Measurements from ENCODE around the gene BLOC1S1.
A peak's percentile ranks its signal among the peaks of the same experiment; 100 is the strongest.

Gene BLOC1S1

DNA sequence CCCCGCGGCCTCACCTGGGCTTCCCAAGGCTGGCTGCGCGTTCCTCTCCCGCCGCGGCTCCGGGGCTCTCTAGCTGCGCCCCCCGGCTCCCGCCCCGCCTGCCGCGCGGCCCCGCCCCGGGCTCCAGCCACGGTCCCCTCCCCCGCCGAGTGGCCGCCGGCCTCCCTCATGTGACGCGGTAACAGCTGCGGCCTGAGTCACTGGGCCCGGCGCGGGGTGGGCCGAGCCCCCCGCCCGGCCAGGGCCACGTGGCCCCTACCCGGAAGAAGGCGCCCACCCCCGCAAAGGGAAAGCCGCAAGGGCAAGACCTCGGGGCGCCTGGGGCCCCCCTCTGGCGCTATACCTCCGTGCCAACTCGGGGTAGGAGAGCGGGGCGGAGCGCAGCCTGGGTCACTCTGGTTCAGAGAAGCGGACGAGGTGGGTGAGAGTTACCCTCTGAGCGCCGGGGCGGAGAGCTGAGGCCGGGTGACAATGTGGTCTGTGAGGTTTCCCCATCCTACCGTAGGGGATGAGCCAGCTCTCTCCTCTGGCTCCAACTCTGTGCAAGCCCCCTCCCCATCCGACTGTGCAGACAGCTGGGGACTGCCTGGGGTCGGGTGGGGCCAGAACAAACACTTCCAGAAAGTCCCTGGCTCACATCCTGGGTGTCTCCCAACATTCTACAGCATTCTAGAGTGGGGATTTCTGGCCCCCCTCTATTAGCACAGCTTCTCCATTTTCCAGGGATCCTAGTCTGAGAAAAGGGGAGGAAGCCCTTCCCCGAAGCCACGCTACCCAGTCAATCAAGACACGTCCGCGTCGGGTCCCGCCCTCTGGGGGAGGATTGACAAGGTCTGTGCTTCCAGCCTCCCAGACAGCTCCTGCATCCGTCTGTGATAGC, 13.3 kb downstream of the BLOC1S1 start, which contains the start of gene CD63:
TSS of gene CD63 (minus strand) at position 71 of the 880 bp plus-strand sequence. CDS start 668 bp downstream, outside the sequence.
- DNase-seq, result peak; percentile 75 to 84

- DNase-seq, result no peak
Observed at GRCh38 chr12:55729819-55730818, 14.3 kb downstream of the BLOC1S1 start.

DNA sequence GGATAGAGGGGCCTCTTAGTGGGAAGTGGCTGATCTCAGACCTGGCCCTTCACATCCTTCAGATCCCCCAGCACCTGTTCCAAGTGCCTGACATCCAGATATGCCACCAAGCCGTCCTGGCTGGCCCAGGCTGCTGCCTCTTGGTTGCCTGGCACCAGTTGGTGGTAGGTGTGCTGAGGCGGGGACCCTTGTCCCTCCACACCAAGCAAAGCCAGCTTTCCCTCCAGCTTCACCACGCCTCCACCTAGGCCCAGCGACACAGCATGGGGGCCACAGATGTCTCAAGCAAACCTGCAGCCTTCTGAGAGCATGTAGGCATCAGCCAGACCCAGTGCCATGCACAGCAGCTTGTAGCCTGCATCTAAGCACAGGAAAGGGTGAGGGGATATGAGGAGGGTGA, 16.4 kb downstream of the BLOC1S1 start:
- DNase-seq, result no peak

- no peak for DNase-seq
Observed at GRCh38 chr12:55733021-55733555, 17.2 kb downstream of the BLOC1S1 start.

DNA sequence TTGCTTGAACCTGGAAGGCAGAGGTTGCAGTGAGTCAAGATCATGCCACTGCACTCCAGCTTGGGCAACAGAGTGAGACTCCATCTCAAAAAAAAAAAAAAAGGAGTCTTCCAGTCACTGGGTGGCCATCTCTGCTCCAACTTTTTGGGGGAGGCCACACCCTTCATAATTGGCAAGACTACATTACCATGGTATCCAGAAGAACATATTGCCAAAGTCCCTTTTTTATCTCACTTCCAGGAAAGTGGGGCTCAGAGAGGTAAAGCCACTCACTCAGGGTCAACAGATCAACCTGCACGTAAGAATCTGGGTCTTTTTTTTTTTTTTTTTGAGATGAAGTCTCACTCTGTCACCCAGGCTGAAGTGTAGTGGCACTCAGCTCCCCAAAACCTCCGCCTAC, 18.0 kb downstream of the BLOC1S1 start:
- DNase-seq, result no peak

DNA sequence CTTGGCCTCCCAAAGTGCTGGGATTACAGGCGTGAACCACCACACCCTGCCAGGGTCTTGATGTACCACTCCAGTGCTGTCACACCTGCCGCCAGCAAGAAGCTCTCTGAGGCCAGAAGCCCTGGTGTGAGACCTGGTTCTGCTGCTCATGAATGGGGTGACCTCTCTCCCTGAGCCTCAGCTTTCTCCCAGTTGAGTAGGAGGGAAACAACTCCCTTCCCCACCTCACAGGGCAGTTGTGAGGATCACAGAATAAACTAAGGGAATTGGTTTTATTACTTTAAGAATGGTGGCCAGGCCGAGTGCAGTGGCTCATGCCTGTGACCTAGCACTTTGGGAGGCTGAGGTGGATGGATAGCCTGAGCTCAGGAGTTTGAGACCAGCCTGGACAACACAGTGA, 18.7 kb downstream of the BLOC1S1 start:
- DNase-seq, result no peak

- DNase-seq, result no peak
Observed at GRCh38 chr12:55736076-55736475, 20.2 kb downstream of the BLOC1S1 start.

- DNase-seq, result peak; percentile 58 to 71
Observed at GRCh38 chr12:55736780-55737580, 21.1 kb downstream of the BLOC1S1 start.

DNA sequence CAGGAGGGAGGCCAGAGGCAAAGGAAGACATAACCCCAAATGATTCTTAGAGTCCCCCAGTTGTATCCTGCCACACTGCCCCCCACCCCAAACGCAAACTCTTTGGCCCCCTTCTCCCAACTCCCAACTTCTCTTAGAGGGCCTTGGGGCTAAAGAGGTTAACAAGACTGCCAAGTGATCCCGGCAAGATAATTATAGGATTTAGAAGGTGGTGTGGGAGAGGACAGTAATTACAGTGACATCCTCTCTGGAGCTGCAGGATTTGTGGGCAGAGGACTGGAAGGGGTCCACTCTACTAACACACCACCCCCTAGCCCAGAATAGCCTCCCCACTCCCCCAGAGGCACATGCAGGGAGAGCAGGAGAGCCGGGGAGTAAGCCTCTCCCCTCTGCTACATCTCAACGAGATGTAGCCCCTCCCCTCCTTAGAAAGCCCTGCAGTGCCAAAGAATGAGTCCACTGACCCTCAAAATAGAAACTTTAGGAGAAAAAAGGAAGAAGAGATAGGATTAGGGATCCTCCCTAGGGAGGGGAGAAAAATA, 21.8 kb downstream of the BLOC1S1 start:
- DNase-seq, result no peak

GRCh38 chr12:55738123-55739024, 22.5 kb downstream of the BLOC1S1 start:
- peak; percentile 84 for DNase-seq

DNA sequence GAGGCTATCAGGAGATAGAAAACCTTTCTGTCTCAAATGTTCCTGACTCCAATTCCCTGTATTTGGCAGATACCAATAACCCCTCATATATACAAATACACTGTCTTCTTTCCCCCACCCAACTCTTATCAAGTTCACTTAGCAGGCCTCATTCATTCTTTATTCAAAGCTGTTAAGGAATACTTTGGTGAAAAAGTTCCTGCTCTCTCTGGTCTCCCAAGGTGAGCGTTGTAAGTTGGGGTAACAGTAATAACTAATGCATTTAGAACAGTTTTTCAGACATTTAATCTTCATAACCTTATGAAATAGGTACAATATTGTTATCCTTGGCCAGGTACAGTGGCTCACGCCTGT, 23.2 kb downstream of the BLOC1S1 start:
- DNase-seq, result no peak

DNA sequence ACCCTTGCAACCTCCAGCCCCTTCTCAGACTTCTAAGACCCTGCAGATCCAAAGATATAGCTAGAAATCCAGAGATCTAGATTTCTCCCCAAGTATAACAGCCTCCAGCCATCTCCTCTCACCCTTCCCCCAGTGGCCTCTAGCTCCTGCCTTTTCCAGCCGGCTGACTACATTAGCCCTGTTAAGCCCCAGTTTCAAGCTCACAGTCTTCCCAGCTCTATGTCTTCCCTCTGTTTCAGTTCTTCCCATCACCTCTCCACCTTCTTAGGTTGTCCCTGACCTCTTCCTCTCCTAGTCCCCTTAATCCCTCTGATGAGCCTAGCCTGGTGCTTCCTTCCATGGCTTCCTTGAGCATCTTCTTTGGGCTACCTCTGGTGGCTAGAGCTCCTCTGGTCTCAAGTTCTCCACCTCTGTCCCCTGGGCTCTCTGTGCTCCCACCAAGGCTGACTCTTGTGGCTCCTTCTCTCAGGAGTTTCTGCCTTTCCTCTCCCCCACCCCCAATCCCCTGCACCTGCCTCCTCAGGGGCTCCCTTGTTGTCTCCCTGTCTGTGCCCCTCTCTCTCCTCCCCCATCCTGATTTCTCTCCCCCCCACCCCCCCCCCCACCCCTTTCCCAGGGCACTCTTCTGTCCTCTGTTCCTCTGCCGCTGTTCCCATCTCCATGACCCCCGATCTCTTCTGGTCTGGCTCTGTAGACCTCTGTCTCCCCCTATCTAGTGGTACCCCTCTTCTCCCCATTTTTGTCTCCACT, 26.3 kb downstream of the BLOC1S1 start:
- DNase-seq, result no peak

DNA sequence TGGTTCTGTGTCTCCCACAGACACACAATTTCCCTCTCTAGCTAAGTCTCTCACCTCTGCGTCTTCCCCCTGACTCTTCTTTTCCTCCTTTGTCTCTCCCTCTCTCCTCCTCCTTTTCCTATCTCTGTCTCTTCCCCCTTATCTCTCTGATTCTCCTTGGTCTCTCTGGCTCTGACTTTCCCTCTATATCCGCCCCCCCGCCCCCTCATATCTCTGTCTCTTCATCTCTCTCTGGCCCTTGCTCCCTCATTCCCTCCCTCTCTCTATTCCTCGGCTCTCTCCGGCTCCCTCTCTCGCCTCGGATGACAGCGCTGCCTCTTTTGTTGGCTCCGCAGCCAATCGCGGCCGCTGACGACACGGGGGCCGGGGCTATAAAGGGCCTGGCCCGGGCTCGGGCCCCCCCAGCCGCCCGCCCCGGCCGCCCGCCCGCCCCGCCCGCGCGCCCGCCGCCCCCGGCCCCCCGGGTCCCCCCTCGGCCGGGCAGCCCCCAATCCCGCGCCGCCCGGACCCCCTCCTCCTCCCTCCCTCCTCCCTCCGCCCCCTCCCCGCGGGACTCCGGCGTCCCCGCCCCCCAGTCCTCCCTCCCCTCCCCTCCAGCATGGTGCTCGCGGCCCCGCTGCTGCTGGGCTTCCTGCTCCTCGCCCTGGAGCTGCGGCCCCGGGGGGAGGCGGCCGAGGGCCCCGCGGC, 27.0 kb downstream of the BLOC1S1 start, which contains the start of gene GDF11:
TSS of gene GDF11 (plus strand) at position 404 of the 687 bp plus-strand sequence. CDS start at position 599, 195 bp downstream.
- peak; percentile 76 to 82 for DNase-seq

DNA sequence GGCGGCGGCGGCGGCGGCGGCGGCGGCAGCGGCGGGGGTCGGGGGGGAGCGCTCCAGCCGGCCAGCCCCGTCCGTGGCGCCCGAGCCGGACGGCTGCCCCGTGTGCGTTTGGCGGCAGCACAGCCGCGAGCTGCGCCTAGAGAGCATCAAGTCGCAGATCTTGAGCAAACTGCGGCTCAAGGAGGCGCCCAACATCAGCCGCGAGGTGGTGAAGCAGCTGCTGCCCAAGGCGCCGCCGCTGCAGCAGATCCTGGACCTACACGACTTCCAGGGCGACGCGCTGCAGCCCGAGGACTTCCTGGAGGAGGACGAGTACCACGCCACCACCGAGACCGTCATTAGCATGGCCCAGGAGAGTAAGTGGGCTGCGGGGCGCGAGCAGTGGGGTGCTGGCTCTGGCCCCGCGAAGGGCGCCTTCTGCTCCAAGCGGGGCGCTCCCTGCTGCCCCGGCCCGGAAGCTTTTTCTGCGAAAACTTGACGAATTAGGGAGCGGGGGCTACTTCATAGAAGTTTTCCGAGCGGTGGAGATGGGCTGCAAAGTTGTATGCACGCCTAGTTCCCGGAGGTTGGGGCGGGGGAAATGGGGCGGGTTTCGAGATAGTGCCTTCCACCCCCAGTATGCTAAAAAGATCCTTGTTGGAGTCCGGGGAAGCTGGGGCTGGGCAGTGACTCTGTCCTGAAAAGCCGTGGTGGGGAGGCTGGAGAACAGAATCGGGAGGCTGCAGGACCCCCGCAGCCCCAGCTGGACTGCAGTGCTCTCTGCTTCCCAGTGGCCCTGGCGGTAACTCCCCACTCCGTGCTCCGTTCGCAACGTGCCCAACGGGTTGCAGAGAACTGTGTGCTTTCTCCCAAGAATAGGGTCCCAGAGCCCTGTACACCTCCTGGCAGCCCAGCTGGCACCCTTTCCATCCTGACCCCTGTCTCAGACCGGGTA, 27.8 kb downstream of the BLOC1S1 start:
- peak; percentile 48 to 59 for DNase-seq

- DNase-seq, result no peak
Observed at GRCh38 chr12:55744340-55745030, 28.6 kb downstream of the BLOC1S1 start.

GRCh38 chr12:55745361-55746173, 29.7 kb downstream of the BLOC1S1 start:
- DNase-seq, result no peak

Data from stimulated activated CD4-positive, alpha-beta T cell treated with anti-CD3 and anti-CD28 coated beads, Interleukin-2, amount 100 ng/mL, for 24 hours (primary cell).